HepG2 (cell line): ENCODE data around the gene SLCO2A1. TPM values are rescaled to one million over a fixed set of nuclear protein-coding genes. Genes with fewer than 3 reads are reported as not detected.
A peak's percentile ranks its signal among the peaks of the same experiment; 100 is the strongest.

Source experiments
- ATF7 ChIP-seq, 2 experiments: fragments of 450-650 bp in 1 of 2; sonication (generic) in 1 of 2; formaldehyde crosslinking in 1 of 2; IDR thresholded peaks; 2 replicates each; pipeline versions ENCODE4 v1.4.0 to v1.6.1; 2016 to 2020; ENCODE audit warnings: antibody characterized with exemption in 1 of 2, mild to moderate bottlenecking in 1 of 2, missing genetic modification reagents in 1 of 2
- DRAP1 ChIP-seq: IDR thresholded peaks from 2 replicates; pipeline ENCODE4 v1.6.1; 2016; ENCODE audit warnings: missing genetic modification reagents, missing compliant biosample characterization
- EZH2 ChIP-seq: conservative IDR thresholded peaks from 2 replicates; pipeline ENCODE4 v1.6.1; 2012; ENCODE audit warnings: mild to moderate bottlenecking, low read depth, low read length, moderate library complexity
- FLYWCH1 ChIP-seq: sonication (generic); formaldehyde crosslinking; IDR thresholded peaks from 2 replicates; pipeline ENCODE4 v1.8.1; 2023; ENCODE audit warnings: mild to moderate bottlenecking, missing genetic modification reagents
- HOXD1 ChIP-seq: sonication (generic); formaldehyde crosslinking; IDR thresholded peaks from 2 replicates; pipeline ENCODE4 v1.5.0; 2020; ENCODE audit warnings: missing genetic modification reagents
- IKZF1 ChIP-seq: fragments of 450-650 bp; IDR thresholded peaks from 2 replicates; pipeline ENCODE4 v1.7.1; 2016
- PHF5A ChIP-seq: IDR thresholded peaks from one replicate; pipeline ENCODE4 v1.6.1; 2018; ENCODE audit warnings: low read depth, missing genetic modification reagents; ENCODE audit not compliant: unreplicated experiment
- SIX4 ChIP-seq: sonication (generic); formaldehyde crosslinking; IDR thresholded peaks from 2 replicates; pipeline ENCODE4 v1.4.0; 2020; ENCODE audit warnings: missing genetic modification reagents
- SMYD3 ChIP-seq: sonication (generic); formaldehyde crosslinking; IDR thresholded peaks from 2 replicates; pipeline ENCODE4 v1.8.1; 2023; ENCODE audit warnings: mild to moderate bottlenecking, missing genetic modification reagents
- TBL1XR1 ChIP-seq: fragments of 150-350 bp; IDR thresholded peaks from 2 replicates; pipeline ENCODE4 v1.6.1; 2014; ENCODE audit warnings: borderline replicate concordance, low read length; ENCODE audit not compliant: partially characterized antibody
- TMF1 ChIP-seq: sonication (generic); formaldehyde crosslinking; IDR thresholded peaks from 2 replicates; pipeline ENCODE4 v1.8.1; 2022; ENCODE audit warnings: low read depth, missing genetic modification reagents
- TRAFD1 ChIP-seq: sonication (generic); formaldehyde crosslinking; IDR thresholded peaks from 2 replicates; pipeline ENCODE4 v1.5.1; 2020; ENCODE audit warnings: missing genetic modification reagents, mild to moderate bottlenecking, borderline replicate concordance
- XBP1 ChIP-seq: sonication (generic); formaldehyde crosslinking; IDR thresholded peaks from 2 replicates; pipeline ENCODE4 v1.5.0; 2020; ENCODE audit warnings: missing genetic modification reagents
- ZC3H4 ChIP-seq: sonication (generic); formaldehyde crosslinking; IDR thresholded peaks from 2 replicates; pipeline ENCODE4 v1.4.0; 2020; ENCODE audit warnings: missing genetic modification reagents, borderline replicate concordance
- ZNF576 ChIP-seq: sonication (generic); formaldehyde crosslinking; IDR thresholded peaks from 2 replicates; pipeline ENCODE4 v1.4.0; 2020; ENCODE audit warnings: mild to moderate bottlenecking, missing genetic modification reagents
- ZNF644 ChIP-seq: IDR thresholded peaks from 2 replicates; pipeline ENCODE4 v1.6.1; 2016; ENCODE audit warnings: low read depth
- ZNF652 ChIP-seq: IDR thresholded peaks from 2 replicates; pipeline ENCODE4 v1.6.1; 2016; ENCODE audit warnings: low read depth, borderline replicate concordance
- ZNF773 ChIP-seq: sonication (generic); formaldehyde crosslinking; IDR thresholded peaks from 2 replicates; pipeline ENCODE4 v1.4.0; 2020; ENCODE audit warnings: missing genetic modification reagents, borderline replicate concordance
- ZNF891 ChIP-seq: sonication (generic); formaldehyde crosslinking; IDR thresholded peaks from 2 replicates; pipeline ENCODE4 v1.5.0; 2020; ENCODE audit warnings: mild to moderate bottlenecking, missing genetic modification reagents
- ZSCAN25 ChIP-seq: sonication (generic); formaldehyde crosslinking; IDR thresholded peaks from 2 replicates; pipeline ENCODE4 v1.8.0; 2022; ENCODE audit warnings: mild to moderate bottlenecking, missing genetic modification reagents
- polyA plus RNA-seq, 8 experiments: library from polyadenylated mRNA; depleted of rRNA in 3 of 8; stranded (reverse) in 7 of 8; unstranded in 1 of 8; fragments of >200 nt; fragmentation: Illumina TruSeq in 4 of 8; extraction: Trizol in 4 of 8; gene quantifications; 2 replicates each; pipeline versions ENCODE4 v1.2.1 to v1.2.3, GENCODE V29; 2011 to 2016; ENCODE audit warnings: low read depth in 4 of 8, missing spikeins in 1 of 8, mixed read lengths in 1 of 8; ENCODE audit not compliant: insufficient read depth in 1 of 8
- total RNA-seq, 5 experiments: library from RNA; depleted of rRNA; stranded (reverse); fragments of >200 nt; fragmentation: Illumina TruSeq; extraction: Trizol; gene quantifications; 2 replicates each; pipeline ENCODE4 v1.2.3, GENCODE V29; 2016; ENCODE audit warnings: low read depth in 1 of 5
- TF ChIP-seq, protein P1 (sequence below): sonication (generic); formaldehyde crosslinking; IDR thresholded peaks from 2 replicates; pipeline ENCODE4 v1.9.0; 2021; ENCODE audit warnings: missing genetic modification reagents, borderline replicate concordance
- TF ChIP-seq, protein P2 (sequence below): sonication (generic); formaldehyde crosslinking; IDR thresholded peaks from 2 replicates; pipeline ENCODE4 v1.4.0; 2020; ENCODE audit warnings: mild to moderate bottlenecking, low read depth, missing genetic modification reagents
- TF ChIP-seq, protein P3 (sequence below): sonication (generic); formaldehyde crosslinking; IDR thresholded peaks from 2 replicates; pipeline ENCODE4 v1.5.0; 2020; ENCODE audit warnings: missing genetic modification reagents

SLCO2A1 gene
- total and polyA plus RNA-seq, 2 of the 13 experiments (the other 11 are each of a cell fraction or from before 2014, with no cell fraction given) = 0.04 TPM; not detected in 1

DNA sequence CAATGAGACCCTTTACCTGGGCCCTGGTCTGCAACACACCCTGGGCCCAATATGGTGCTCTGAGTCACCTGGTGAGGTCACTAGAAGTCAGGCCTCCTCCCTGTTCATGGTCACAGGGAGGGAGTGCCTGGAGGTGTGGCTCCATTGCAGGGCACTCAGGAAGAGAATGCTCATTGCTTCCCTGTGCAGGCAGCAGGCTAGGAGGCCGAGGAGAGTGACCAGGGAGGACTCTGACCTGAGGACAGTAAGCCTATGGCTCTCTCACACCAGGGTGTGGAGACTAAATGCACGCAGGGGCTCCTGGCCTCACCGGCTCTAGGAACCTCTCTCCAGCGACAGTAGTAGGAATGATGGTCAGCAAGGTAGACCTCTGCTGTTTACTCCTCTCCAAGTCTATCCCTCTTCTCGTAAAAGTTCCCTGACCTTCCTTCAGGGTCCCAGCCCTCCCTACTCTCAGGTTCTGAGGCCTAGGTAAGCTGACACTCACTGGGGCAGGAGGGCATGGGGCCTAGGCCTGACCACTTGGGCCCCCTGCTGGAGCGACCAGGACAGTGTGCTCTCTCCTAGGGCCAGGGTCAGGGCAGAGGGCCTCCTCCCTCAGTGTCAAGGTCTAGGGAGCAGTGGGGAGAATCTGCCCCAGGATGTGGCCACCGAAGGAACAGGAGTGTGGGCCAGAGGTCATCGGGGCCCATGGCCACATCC lies 9.6 kb upstream of the SLCO2A1 start (continued):
- TF ChIP-seq ZNF891 (CRISPR knock-in tag) (peak; percentile 71; the same call in 1 of the 2 replicates), ZNF652 (CRISPR knock-in tag) (no peak), TMF1 (CRISPR knock-in tag) (no peak), SMYD3 (no peak), EZH2 (no peak), ATF7 (IDR thresholded peaks at IDR 0.05) (no peak), ATF7 (CRISPR knock-in tag; IDR thresholded peaks at IDR 0.05) (no peak), FLYWCH1 (CRISPR knock-in tag) (no peak), SIX4 (no peak), DRAP1 (CRISPR knock-in tag) (0 out of 2 replicates have a peak, but pooled peaks have one; percentile 21), TRAFD1 (CRISPR knock-in tag) (no peak), PHF5A (CRISPR knock-in tag) (no peak), IKZF1 (no peak), TBL1XR1 (no peak), ZSCAN25 (peak; percentile 62; the same call in 1 of the 2 replicates), ZNF644 (CRISPR knock-in tag) (peak; percentile 72; the same call in 1 of the 2 replicates), ZNF576 (CRISPR knock-in tag) (no peak), ZC3H4 (CRISPR knock-in tag) (no peak), XBP1 (CRISPR knock-in tag) (no peak), ZNF773 (CRISPR knock-in tag) (no peak), HOXD1 (CRISPR knock-in tag) (no peak)
- TF ChIP-seq, protein P1, sequence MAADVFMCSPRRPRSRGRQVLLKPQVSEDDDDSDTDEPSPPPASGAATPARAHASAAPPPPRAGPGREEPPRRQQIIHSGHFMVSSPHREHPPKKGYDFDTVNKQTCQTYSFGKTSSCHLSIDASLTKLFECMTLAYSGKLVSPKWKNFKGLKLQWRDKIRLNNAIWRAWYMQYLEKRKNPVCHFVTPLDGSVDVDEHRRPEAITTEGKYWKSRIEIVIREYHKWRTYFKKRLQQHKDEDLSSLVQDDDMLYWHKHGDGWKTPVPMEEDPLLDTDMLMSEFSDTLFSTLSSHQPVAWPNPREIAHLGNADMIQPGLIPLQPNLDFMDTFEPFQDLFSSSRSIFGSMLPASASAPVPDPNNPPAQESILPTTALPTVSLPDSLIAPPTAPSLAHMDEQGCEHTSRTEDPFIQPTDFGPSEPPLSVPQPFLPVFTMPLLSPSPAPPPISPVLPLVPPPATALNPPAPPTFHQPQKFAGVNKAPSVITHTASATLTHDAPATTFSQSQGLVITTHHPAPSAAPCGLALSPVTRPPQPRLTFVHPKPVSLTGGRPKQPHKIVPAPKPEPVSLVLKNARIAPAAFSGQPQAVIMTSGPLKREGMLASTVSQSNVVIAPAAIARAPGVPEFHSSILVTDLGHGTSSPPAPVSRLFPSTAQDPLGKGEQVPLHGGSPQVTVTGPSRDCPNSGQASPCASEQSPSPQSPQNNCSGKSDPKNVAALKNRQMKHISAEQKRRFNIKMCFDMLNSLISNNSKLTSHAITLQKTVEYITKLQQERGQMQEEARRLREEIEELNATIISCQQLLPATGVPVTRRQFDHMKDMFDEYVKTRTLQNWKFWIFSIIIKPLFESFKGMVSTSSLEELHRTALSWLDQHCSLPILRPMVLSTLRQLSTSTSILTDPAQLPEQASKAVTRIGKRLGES = no peak
- TF ChIP-seq, protein P2, sequence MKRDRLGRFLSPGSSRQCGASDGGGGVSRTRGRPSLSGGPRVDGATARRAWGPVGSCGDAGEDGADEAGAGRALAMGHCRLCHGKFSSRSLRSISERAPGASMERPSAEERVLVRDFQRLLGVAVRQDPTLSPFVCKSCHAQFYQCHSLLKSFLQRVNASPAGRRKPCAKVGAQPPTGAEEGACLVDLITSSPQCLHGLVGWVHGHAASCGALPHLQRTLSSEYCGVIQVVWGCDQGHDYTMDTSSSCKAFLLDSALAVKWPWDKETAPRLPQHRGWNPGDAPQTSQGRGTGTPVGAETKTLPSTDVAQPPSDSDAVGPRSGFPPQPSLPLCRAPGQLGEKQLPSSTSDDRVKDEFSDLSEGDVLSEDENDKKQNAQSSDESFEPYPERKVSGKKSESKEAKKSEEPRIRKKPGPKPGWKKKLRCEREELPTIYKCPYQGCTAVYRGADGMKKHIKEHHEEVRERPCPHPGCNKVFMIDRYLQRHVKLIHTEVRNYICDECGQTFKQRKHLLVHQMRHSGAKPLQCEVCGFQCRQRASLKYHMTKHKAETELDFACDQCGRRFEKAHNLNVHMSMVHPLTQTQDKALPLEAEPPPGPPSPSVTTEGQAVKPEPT = no peak
- TF ChIP-seq, protein P3, sequence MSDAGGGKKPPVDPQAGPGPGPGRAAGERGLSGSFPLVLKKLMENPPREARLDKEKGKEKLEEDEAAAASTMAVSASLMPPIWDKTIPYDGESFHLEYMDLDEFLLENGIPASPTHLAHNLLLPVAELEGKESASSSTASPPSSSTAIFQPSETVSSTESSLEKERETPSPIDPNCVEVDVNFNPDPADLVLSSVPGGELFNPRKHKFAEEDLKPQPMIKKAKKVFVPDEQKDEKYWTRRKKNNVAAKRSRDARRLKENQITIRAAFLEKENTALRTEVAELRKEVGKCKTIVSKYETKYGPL (CRISPR knock-in tag) = no peak
